Neural progenitor cell (in vitro differentiated cells): ENCODE data around the gene RAD51B.

Experiments
- CTCF ChIP-seq: fragments of 200-600 bp; sonication (generic); IDR thresholded peaks from 2 replicates; pipeline ENCODE4 v1.5.1; 2017; ENCODE audit warnings: antibody characterized with exemption, mild to moderate bottlenecking
- EZH2 ChIP-seq: fragments of 200-600 bp; sonication (generic); IDR thresholded peaks from 2 replicates; pipeline ENCODE4 v1.6.1; 2017; ENCODE audit warnings: antibody characterized with exemption, mild to moderate bottlenecking, moderate library complexity
- EZH2phosphoT487 ChIP-seq: fragments of 200-600 bp; sonication (generic); IDR thresholded peaks from 2 replicates; pipeline ENCODE4 v1.6.1; 2017; ENCODE audit warnings: antibody characterized with exemption

DNA sequence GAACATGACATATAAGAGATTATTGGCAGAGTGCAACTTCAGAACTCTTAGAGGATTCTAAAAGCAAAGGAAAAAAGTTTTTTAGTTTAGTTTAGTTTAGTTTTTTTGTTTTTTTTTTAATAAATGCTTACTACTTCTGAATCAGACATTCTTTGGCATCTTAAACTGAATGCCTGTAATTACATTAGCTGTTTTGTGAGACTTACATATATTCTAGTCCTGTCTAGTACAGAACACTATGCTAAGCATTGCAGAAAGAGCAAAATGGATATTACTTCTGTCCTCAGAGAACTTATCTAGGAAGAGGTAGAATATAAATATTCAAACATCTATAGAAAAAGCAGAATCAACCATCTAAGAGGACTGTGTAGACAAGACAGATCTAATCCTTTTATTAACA, 133.2 kb downstream of the RAD51B start:
- TF ChIP-seq CTCF (no peak), EZH2 (no peak), EZH2phosphoT487 (no peak)
